Activated CD8-positive, alpha-beta memory T cell treated with anti-CD3 and anti-CD28 coated beads, Interleukin-2, amount 50 U/mL, for 24 hours (primary cell): ENCODE results near the gene GATM.
"Not testable (repeated sequence)": the region's sequence is repeated elsewhere in the genome, so short reads cannot be mapped to it uniquely, and the experiment has no call there.

Source experiments
- DNase-seq: peaks from one replicate; pipeline ENCODE4 v3.0.0-alpha.2; 2020; ENCODE audit errors: extremely low read depth

The GATM gene

GRCh38 chr15:45387380-45388007, 9.2 kb upstream of the GATM start:
- DNase-seq = no peak

- no peak for DNase-seq
These were observed 8.6 kb upstream of the GATM start for GRCh38 chr15:45386974-45387373.

GRCh38 chr15:45386420-45386819, 8.1 kb upstream of the GATM start:
- DNase-seq = no peak

- DNase-seq = no peak
These were observed 7.2 kb upstream of the GATM start for GRCh38 chr15:45385590-45385989.

GRCh38 chr15:45384700-45385099, 6.4 kb upstream of the GATM start:
- no peak for DNase-seq

GRCh38 chr15:45378913-45379262, 544 bp upstream of the GATM start:
- DNase-seq = no peak

- no peak for DNase-seq
These were observed 665 bp downstream of the GATM start for GRCh38 chr15:45377609-45378148.

- DNase-seq = no peak
These were observed 1.3 kb downstream of the GATM start for GRCh38 chr15:45376967-45377608.

- DNase-seq = no peak
These were observed 1.9 kb downstream of the GATM start for GRCh38 chr15:45376300-45376928.

GRCh38 chr15:45375836-45376235, 2.5 kb downstream of the GATM start:
- DNase-seq = no peak

- no peak for DNase-seq
These were observed 4.4 kb downstream of the GATM start for GRCh38 chr15:45373976-45374375.

- no peak for DNase-seq
These were observed 6.0 kb downstream of the GATM start for GRCh38 chr15:45372041-45372995.

- DNase-seq = no peak
These were observed 6.8 kb downstream of the GATM start for GRCh38 chr15:45371546-45371945.

- not testable (repeated sequence) for DNase-seq
These were observed 8.3 kb downstream of the GATM start for GRCh38 chr15:45370042-45370441.

GRCh38 chr15:45367222-45367621, 11.1 kb downstream of the GATM start:
- DNase-seq = not testable (repeated sequence)

GRCh38 chr15:45364271-45364670, 14.1 kb downstream of the GATM start:
- DNase-seq = no peak

- DNase-seq = no peak
These were observed 14.5 kb downstream of the GATM start for GRCh38 chr15:45363801-45364200.

GRCh38 chr15:45363334-45363733, 15.0 kb downstream of the GATM start:
- DNase-seq = no peak

GRCh38 chr15:45362419-45362818, 15.9 kb downstream of the GATM start:
- no peak for DNase-seq

- DNase-seq = no peak
These were observed 16.5 kb downstream of the GATM start for GRCh38 chr15:45361878-45362277.

- no peak for DNase-seq
These were observed 22.5 kb downstream of the GATM start for GRCh38 chr15:45355860-45356259.

- DNase-seq = no peak
These were observed 23.6 kb downstream of the GATM start for GRCh38 chr15:45354711-45355110.
